GM12875 (cell line): ENCODE measurements around the gene H2BW2.
"Not testable (repeated sequence)": the region's sequence is repeated elsewhere in the genome, so short reads cannot be mapped to it uniquely, and the experiment has no call there.

Experiments used
- H3K4me3 ChIP-seq: one replicate; pipeline ENCODE4 v1.5.1; 2011; ENCODE audit warnings: low read depth, low read length, control low read depth
- TF ChIP-seq, protein P1 (sequence below): IDR thresholded peaks from 2 replicates; pipeline ENCODE4 v1.5.1; 2011; ENCODE audit warnings: low read depth, mild to moderate bottlenecking, control low read depth, inconsistent platforms, low read length, moderate library complexity, borderline replicate concordance; ENCODE audit not compliant: insufficient read depth

H2BW2 gene

DNA sequence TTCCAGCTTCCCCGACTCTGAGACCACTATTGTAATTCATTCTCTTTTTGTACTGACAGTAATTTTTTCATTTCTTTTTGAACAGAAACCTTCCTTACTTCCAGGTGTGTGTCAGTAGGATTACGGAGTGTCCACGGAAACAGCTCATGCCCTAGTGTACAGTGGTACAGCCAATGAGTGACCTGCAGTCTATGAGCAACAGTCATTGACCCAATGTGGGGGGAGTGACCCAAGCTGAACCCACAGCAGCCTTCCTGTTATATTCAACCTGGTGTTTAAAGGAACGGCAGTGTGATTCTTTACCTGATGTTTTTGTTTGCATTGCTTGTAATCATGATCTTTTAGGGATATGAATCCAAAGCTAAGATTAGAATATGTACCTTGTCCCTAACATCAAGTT is 1.2 kb downstream of the H2BW2 start:
- no peak overlapping the region for H3K4me3 ChIP-seq
- TF ChIP-seq, protein P1, sequence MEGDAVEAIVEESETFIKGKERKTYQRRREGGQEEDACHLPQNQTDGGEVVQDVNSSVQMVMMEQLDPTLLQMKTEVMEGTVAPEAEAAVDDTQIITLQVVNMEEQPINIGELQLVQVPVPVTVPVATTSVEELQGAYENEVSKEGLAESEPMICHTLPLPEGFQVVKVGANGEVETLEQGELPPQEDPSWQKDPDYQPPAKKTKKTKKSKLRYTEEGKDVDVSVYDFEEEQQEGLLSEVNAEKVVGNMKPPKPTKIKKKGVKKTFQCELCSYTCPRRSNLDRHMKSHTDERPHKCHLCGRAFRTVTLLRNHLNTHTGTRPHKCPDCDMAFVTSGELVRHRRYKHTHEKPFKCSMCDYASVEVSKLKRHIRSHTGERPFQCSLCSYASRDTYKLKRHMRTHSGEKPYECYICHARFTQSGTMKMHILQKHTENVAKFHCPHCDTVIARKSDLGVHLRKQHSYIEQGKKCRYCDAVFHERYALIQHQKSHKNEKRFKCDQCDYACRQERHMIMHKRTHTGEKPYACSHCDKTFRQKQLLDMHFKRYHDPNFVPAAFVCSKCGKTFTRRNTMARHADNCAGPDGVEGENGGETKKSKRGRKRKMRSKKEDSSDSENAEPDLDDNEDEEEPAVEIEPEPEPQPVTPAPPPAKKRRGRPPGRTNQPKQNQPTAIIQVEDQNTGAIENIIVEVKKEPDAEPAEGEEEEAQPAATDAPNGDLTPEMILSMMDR: no peak

DNA sequence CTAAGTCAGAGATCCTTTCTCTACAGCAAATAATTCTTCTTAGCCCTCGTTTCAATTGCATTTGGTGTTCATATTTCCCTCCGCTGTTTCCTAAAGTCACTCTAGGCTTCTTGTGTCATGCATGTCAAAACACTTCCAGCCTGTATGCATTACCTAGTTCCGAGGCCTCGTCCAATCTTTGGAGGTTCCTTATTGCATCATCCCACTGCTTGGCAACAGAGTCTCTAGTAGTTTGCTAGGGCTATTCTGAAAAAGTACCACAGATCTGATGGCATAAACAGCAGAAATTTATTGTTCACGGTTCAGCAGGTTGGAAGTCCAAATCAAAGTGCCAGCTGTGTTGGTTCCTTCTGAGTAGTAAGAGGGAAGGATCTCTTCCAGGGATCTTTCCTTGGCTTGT is 5.9 kb downstream of the H2BW2 start:
- TF ChIP-seq, protein P1: no peak
- H3K4me3 ChIP-seq: no peak overlapping the region

DNA sequence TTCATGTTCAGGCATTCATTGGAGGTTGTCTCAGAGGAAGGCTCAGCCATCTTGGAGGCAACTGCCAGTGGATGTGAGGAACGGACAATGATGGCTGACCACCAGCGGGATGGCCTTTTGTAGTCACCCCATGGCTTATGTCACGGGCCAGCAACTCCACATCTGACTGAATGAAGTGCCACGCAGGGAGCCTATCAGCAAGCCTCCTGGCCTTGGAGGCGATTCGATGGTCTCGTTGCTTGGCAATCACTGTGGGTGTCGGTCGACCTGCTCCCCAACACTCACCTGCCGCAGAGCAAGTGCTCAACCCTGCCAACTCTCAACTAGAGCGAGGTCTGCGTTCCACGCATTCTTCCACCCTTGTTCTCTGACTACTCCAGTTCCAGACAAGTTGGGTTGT is 7.4 kb downstream of the H2BW2 start:
- TF ChIP-seq, protein P1: no peak
- H3K4me3 ChIP-seq: no peak overlapping the region

DNA sequence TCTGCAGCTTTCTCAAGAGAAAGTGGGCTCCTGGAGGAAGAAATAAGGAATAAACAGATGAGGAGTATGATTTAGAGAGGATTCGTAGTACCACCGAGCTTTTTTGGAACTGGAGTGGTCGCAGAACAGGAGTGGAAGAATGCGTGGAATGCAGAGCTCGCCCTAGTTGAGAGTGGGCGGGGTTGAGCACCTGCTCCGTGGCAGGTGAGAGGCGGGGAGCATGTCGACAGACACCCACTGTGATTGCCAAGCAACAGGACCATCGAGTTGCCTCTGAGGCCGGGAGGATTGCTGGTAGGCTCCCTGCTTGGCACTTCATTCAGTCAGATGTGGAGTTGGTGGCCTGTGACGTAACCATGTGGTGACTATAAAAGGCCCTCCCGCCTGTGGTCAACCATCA is 15.2 kb downstream of the H2BW2 start:
- not testable (repeated sequence) for H3K4me3 ChIP-seq

DNA sequence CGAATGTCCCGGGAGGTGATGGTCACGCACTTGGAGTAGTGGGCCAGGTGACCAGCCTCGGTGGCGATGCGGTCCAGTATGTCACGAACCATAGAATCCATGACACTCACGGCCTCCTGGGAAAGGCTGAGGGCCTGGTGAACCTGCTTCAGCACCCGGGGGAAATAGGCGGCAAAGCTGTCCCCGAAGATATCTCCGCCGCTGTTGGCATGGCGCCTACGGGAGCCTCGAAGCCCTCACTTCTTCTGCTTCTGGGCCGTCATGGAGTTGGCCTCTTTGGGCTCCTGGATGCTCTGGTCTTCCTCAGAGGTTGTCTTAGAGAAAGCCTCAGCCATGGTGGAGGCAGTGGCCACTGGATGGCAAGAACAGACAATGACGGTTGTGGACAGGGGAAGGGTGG is 22.9 kb downstream of the H2BW2 start:
- not testable (repeated sequence) for H3K4me3 ChIP-seq

DNA sequence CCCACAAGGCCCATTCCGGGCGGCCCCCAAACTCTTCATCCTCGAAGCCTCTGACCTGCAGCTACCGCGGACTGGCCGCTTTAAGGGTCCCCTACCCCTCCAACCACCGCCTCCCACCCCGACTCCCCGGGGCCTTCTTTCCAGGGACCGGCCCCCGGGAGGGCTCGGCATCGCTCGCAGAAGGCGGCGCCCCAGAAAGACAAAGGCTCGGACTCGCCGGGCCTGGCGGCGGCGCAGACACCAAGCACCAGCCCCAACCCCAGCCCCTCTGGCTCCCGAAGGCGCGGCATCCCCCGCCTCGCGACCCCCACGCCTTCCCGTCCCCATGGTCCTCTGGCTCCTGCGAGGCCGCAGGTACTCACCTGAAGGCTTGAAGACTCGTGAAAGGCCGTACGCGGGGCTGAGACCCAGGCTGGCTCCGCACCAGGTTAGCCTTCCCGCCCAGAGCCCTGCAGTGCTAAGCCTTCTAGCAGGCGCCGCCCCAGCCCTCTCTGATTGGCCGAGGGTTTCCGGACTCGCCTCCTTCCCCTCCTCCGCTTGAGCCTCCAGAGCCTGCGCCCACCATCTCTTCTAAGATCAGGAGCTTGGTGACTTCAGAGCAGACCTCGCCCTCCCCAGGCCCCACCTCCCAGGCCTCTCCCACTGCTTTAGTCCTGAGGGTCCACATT is 36.2 kb downstream of the H2BW2 start, which contains the start of gene TMSB15C:
Gene TMSB15C (minus strand): TSS at position 459 of the 668 bp plus-strand sequence.
- H3K4me3 ChIP-seq: not testable (repeated sequence)

DNA sequence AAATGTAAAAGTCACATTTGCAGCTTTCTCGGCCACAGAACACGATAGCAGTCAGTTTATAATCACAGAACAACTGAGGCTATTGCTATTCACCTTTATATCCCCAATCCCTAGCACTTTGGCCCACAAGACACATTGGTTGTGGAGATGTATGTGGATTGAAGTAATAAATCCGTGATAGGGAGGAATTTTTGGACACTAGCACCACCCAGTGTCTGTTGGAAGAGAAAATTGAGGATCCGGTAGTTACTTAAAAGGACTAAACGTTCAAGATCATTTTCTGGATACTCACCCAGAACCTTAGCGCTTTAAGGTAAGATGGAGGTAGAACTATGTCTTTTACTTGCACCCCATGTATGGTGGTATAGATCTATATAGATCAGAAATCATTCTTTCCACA is 38.1 kb downstream of the H2BW2 start:
- H3K4me3 ChIP-seq: not testable (repeated sequence)

DNA sequence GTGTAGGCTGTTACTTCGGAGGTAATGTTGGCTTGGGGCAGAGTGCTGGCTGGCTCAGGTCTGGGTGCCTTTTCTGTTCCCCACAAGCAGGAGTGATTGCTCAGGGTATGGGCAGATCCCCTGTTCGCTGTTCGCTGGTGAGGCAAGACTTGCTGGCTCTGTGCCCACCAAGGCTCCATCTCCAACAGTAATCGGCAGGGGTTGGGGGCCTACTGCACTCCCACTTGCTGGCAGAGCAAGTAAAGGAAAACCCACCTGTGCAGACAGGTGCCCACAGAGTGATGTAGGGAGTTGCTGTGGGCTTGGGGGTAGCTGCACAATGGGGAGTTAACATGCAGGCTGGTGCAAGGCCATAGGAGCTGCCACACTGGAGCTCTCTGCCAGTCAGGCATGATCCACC is 44.3 kb downstream of the H2BW2 start:
- TF ChIP-seq, protein P1: no peak
- H3K4me3 ChIP-seq: no peak overlapping the region

DNA sequence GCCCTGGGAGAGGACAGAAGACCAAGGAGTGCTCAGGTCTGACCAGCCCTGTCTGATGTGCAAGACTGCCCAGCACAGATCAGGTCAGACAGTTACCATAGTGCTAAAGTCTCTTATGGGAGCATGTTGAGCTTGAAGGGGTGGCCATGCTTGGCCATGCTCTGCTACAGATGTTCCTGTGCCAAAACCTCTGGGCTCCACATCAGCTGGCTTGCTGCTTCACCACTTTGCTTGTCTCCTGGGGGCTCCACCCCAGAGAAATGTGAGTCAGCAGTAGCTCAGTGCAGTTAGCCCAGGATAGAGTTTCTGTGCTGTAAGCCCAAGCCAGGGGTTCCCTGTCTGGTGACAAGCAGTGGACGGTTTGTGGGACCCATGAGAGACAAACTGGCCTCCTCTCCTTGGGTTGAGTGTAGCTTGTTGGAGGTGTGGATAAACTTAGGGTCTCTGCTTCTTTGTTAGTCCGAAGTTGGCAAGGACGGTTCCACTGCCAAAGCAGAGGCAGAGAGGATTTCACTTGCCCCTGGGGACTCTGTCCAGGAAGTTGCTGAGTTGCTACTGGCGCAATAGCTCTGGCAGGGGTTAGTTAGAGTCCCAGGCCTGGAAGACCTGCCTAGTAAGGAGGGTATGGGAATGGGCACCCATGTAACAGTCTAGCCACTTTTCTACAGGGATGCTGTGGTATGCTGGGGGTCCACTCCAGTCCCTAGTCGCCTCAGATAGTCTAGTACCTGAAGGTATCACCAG is 45.0 kb downstream of the H2BW2 start:
- H3K4me3 ChIP-seq: no peak overlapping the region
- TF ChIP-seq, protein P1: no peak
